Upper lobe of left lung (tissue), 4 donors: ENCODE data around the gene NAIP.

Experiments
- EP300 ChIP-seq, 4 donors: sonication (generic); formaldehyde crosslinking; IDR thresholded peaks; one replicate each; pipeline ENCODE4 v1.5.1; 2017; ENCODE audit warnings: antibody characterized with exemption in 4 of 4, control low read depth in 2 of 4
- TF ChIP-seq, protein P1 (sequence below), 6 experiments: fragments of 450-650 bp in 4 of 6; fragments of 200-600 bp in 2 of 6; sonication (generic) in 2 of 6; IDR thresholded peaks; one replicate each; pipeline ENCODE4 v1.5.1; 2016 to 2019; ENCODE audit warnings: antibody characterized with exemption in 6 of 6

- TF ChIP-seq, protein P1, sequence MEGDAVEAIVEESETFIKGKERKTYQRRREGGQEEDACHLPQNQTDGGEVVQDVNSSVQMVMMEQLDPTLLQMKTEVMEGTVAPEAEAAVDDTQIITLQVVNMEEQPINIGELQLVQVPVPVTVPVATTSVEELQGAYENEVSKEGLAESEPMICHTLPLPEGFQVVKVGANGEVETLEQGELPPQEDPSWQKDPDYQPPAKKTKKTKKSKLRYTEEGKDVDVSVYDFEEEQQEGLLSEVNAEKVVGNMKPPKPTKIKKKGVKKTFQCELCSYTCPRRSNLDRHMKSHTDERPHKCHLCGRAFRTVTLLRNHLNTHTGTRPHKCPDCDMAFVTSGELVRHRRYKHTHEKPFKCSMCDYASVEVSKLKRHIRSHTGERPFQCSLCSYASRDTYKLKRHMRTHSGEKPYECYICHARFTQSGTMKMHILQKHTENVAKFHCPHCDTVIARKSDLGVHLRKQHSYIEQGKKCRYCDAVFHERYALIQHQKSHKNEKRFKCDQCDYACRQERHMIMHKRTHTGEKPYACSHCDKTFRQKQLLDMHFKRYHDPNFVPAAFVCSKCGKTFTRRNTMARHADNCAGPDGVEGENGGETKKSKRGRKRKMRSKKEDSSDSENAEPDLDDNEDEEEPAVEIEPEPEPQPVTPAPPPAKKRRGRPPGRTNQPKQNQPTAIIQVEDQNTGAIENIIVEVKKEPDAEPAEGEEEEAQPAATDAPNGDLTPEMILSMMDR (IDR thresholded peaks at IDR 0.05): no peak
- TF ChIP-seq EP300 (IDR thresholded peaks at IDR 0.05): no peak
Observed at GRCh38 chr5:71014176-71014575, 11.0 kb downstream of the NAIP start.
